ENCODE results near the gene CUL7.
"Not testable (repeated sequence)": the region's sequence is repeated elsewhere in the genome, so short reads cannot be mapped to it uniquely, and the experiment has no call there.

The CUL7 gene

GRCh38 chr6:43086022-43086658 lies 32.5 kb upstream of the CUL7 start:
- Mint-ChIP-seq H3K27ac (no peak overlapping the region), H3K27me3 (no peaks in the 10 kb centered on the region), H3K4me3 (no peak overlapping the region), H3K9me3 (ENCODE audit: low read depth) (no peaks in the 10 kb centered on the region), H3K4me1 (ENCODE audit: low read depth) (no peaks in the 10 kb centered on the region), H3K36me3 (no peaks in the 10 kb centered on the region)

DNA sequence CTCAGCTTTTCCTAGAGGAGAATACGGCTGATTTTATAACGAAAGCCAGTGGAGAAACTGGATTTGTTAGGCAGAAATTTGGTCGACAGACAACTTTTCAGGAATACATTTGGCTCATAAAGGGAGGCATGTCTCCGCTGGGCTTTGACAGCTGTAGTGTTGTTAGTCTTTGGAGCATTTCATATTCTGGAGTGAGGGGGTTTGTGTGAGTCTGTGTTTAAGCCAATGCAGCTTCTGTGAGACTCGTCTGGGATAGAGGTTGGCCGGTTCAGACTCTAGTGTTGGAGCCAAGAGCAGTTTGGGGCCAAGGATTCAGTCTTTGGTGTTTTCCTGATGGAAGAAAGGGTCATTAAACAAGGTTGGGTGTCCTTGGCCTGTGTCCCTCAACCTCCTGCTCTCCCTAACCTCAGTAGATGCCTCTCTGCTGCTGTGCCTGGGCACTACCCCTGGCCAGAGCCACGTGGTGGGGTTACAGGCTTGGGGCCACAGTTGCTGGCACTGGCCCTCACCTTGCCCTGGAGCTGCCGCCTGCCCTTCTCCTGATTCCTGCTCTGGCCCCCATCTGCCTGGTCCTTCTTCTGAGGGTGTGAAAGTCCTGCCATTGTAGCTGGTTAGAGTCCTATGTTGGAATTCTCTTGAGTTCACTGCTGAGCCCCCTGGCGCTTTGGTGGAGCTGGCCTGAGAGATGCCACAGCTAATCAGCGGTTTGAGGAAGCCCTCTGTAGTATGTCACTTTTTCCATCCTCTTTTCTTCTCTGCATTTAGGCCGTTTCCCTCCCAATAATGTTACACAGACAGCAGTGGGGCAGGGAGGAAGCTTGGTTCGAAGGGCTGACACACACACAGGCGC lies 29.4 kb upstream of the CUL7 start:
- Mint-ChIP-seq H3K9me3 (ENCODE audit: low read depth) (no peaks in the 10 kb centered on the region), H3K36me3 (no peaks in the 10 kb centered on the region), H3K27me3 (peaks cover 1% of the 10 kb centered on the region), H3K4me1 (ENCODE audit: low read depth) (no peaks in the 10 kb centered on the region), H3K27ac (no peak overlapping the region), H3K4me3 (no peak overlapping the region)

GRCh38 chr6:43081922-43082321 lies 28.3 kb upstream of the CUL7 start:
- H3K27me3 Mint-ChIP-seq; H3K27ac Mint-ChIP-seq; H3K36me3 Mint-ChIP-seq; H3K9me3 Mint-ChIP-seq (ENCODE audit: low read depth); H3K4me3 Mint-ChIP-seq; H3K4me1 Mint-ChIP-seq (ENCODE audit: low read depth): not testable (repeated sequence)

GRCh38 chr6:43081043-43081442 lies 27.4 kb upstream of the CUL7 start:
- H3K4me1 Mint-ChIP-seq (ENCODE audit: low read depth): peaks cover 8% of the 10 kb centered on the region
- H3K9me3 Mint-ChIP-seq (ENCODE audit: low read depth): no peaks in the 10 kb centered on the region
- peaks cover 6% of the 10 kb centered on the region for H3K27me3 Mint-ChIP-seq
- H3K36me3 Mint-ChIP-seq: no peaks in the 10 kb centered on the region
- H3K4me3 Mint-ChIP-seq: no peak overlapping the region
- H3K27ac Mint-ChIP-seq: no peak overlapping the region

DNA sequence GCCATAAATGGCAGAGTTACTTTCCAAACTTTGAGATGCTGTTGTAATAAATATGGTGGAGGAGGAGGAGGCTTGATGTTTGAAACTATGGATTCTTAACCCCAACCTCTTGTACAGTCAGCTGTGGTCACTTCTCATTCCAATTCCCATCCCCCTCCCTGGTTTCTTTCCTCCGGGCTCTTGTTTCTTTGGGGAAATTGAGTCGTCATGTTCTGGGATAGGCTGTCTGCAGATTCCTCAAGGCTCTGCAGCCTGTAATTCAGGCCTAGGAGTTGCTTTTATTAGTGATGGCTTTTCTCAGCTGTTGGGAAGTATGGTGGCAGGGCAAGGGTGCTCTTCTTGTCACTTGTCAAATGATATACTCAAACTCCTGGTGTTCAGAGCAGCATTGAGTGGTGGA lies 25.0 kb upstream of the CUL7 start:
- Mint-ChIP-seq H3K27ac (no peak overlapping the region), H3K9me3 (ENCODE audit: low read depth) (no peaks in the 10 kb centered on the region), H3K27me3 (peaks cover 6% of the 10 kb centered on the region), H3K36me3 (peaks cover 6% of the 10 kb centered on the region), H3K4me1 (ENCODE audit: low read depth) (peaks cover 8% of the 10 kb centered on the region), H3K4me3 (no peak overlapping the region)

GRCh38 chr6:43077981-43078511 lies 24.4 kb upstream of the CUL7 start:
- peaks cover 8% of the 10 kb centered on the region for H3K4me1 Mint-ChIP-seq (ENCODE audit: low read depth)
- no peaks in the 10 kb centered on the region for H3K9me3 Mint-ChIP-seq (ENCODE audit: low read depth)
- no peak overlapping the region for H3K27ac Mint-ChIP-seq
- H3K36me3 Mint-ChIP-seq: peaks cover 6% of the 10 kb centered on the region
- peaks cover 6% of the 10 kb centered on the region for H3K27me3 Mint-ChIP-seq
- peak overlapping the region; percentile 73 for H3K4me3 Mint-ChIP-seq

DNA sequence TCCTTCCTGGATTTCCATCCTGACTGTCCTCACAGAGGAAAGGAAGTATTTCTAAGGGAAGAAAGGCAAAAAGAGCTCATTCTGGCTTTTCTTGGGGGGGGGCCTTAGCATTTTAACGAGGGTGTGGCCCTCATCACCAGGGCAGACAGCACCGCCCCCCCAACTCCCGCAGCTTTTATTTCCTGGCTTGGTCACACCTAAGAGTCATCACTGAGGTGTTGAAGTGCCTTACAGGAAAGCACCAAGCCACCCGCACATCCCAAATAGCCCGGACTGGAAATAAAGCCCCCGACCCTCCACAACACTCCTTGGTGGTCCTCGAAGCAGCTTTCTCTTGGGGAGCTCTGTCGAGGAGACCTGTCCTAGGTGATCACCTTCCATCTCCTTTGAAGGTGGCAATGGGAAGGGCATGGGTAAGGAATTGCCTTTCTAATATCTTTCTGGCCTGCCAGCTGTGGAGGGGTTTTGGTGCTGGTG lies 23.7 kb upstream of the CUL7 start:
- Mint-ChIP-seq H3K27ac (no peak overlapping the region), H3K4me3 (peak overlapping the region; percentile 73), H3K4me1 (ENCODE audit: low read depth) (peaks cover 8% of the 10 kb centered on the region), H3K9me3 (ENCODE audit: low read depth) (no peaks in the 10 kb centered on the region), H3K36me3 (peaks cover 9% of the 10 kb centered on the region), H3K27me3 (peaks cover 6% of the 10 kb centered on the region)

GRCh38 chr6:43076464-43077332 lies 23.0 kb upstream of the CUL7 start:
- peaks cover 16% of the 10 kb centered on the region for H3K36me3 Mint-ChIP-seq
- no peaks in the 10 kb centered on the region for H3K9me3 Mint-ChIP-seq (ENCODE audit: low read depth)
- H3K27ac Mint-ChIP-seq: no peak overlapping the region
- H3K27me3 Mint-ChIP-seq: peaks cover 6% of the 10 kb centered on the region
- H3K4me3 Mint-ChIP-seq: peak overlapping the region; percentile 73
- H3K4me1 Mint-ChIP-seq (ENCODE audit: low read depth): peaks cover 8% of the 10 kb centered on the region

DNA sequence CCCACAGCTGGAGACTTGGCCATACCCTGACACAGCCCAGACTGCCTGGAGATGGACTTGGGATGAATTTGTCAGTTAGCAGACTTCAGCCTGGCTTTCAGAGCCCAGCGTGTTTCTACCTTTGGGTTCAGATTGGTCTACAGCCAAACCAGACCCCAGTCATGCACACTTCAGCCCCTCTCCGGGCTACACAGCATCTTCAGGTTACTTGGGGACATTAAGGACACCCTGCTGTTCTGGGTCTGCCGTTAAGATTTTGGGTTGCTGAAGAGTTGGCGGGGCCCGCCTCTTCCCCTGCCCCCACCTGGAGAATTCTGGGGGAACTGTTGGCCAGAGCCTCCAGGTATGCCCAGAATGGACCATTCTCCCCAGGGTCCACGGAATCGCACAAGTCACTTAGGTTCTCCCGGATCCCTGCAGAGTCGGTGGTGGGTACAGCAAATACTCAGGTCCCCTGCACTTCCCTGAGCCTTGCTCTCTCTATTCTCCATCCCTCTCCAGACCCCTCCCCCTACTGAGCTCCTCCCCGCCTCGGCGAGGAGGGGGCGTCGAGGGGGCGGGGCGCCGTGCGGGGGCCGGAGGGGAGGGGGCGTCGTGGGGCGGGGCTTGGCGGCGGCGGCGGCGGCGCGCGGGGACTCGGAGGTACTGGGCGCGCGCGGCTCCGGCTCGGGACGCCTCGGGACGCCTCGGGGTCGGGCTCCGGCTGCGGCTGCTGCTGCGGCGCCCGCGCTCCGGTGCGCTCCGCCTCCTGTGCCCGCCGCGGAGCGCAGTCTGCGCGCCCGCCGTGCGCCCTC lies 22.2 kb upstream of the CUL7 start, which contains the start of gene PTK7:
Gene PTK7, plus strand, starts transcription at position 645 of the 794 bp plus-strand sequence. CDS start 175 bp downstream, outside the sequence.
- Mint-ChIP-seq H3K9me3 (ENCODE audit: low read depth) (no peaks in the 10 kb centered on the region), H3K27ac (no peak within 1 kb of the TSS), H3K4me1 (ENCODE audit: low read depth) (peaks cover 8% of the 10 kb centered on the region), H3K36me3 (peaks cover 18% of the 10 kb centered on the region), H3K27me3 (peaks cover 6% of the 10 kb centered on the region), H3K4me3 (peak within 1 kb of the TSS; percentile 73)

- Mint-ChIP-seq H3K36me3 (peaks cover 18% of the 10 kb centered on the region), H3K4me1 (ENCODE audit: low read depth) (peaks cover 8% of the 10 kb centered on the region), H3K4me3 (peak overlapping the region; percentile 70), H3K27ac (no peak overlapping the region), H3K27me3 (peaks cover 6% of the 10 kb centered on the region), H3K9me3 (ENCODE audit: low read depth) (no peaks in the 10 kb centered on the region)
Measured at GRCh38 chr6:43074847-43075669, 21.4 kb upstream of the CUL7 start.

GRCh38 chr6:43070028-43070632 lies 16.5 kb upstream of the CUL7 start:
- Mint-ChIP-seq H3K27me3 (no peaks in the 10 kb centered on the region), H3K9me3 (ENCODE audit: low read depth) (no peaks in the 10 kb centered on the region)

GRCh38 chr6:43062818-43063217 lies 9.2 kb upstream of the CUL7 start:
- H3K27ac Mint-ChIP-seq: no peak overlapping the region
- H3K9me3 Mint-ChIP-seq (ENCODE audit: low read depth): no peaks in the 10 kb centered on the region
- peaks cover 11% of the 10 kb centered on the region for H3K36me3 Mint-ChIP-seq
- peaks cover 33% of the 10 kb centered on the region for H3K4me1 Mint-ChIP-seq (ENCODE audit: low read depth)
- H3K27me3 Mint-ChIP-seq: no peaks in the 10 kb centered on the region
- H3K4me3 Mint-ChIP-seq: no peak overlapping the region

More at GRCh38 chr6:43070028-43070632, 16.5 kb upstream of the CUL7 start:
- H3K4me3 Mint-ChIP-seq: no peak overlapping the region
- peaks cover 18% of the 10 kb centered on the region for H3K36me3 Mint-ChIP-seq
- H3K27ac Mint-ChIP-seq: no peak overlapping the region
- no peaks in the 10 kb centered on the region for H3K4me1 Mint-ChIP-seq (ENCODE audit: low read depth)

DNA sequence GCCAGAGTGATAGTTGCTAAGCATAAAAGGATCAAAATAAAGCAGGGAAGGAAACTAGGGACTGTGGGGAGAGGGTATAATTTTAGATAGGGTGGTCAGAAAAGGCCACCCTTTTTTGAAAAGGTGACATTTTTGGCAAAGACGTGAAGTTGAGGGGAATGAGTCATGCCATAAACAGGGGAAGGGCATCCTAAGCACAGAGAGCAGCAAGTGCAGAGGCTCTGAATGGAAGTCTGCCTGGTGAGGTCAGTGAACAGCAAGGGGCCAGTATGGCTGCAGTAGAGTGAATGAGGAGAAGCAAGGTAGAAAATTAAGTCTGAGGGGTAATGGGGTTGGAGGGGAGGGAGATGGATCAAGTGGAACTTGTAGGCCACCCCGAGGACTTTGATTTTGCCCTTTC lies 8.2 kb upstream of the CUL7 start:
- peaks cover 36% of the 10 kb centered on the region for H3K4me1 Mint-ChIP-seq (ENCODE audit: low read depth)
- peak overlapping the region; percentile 22 for H3K4me3 Mint-ChIP-seq
- H3K9me3 Mint-ChIP-seq (ENCODE audit: low read depth): no peaks in the 10 kb centered on the region
- peaks cover 11% of the 10 kb centered on the region for H3K36me3 Mint-ChIP-seq
- H3K27me3 Mint-ChIP-seq: no peaks in the 10 kb centered on the region
- H3K27ac Mint-ChIP-seq: no peak overlapping the region

All from activated naive CD8-positive, alpha-beta T cell (primary cell).